Mesodermal cell (in vitro differentiated cells): ENCODE data around the gene TOLLIP.
"Not testable (repeated sequence)": the region's sequence is repeated elsewhere in the genome, so short reads cannot be mapped to it uniquely, and the experiment has no call there.

Experiments
- H3K27ac ChIP-seq: 2 replicates; pipeline ENCODE4 v1.7.0; 2013; ENCODE audit warnings: mild to moderate bottlenecking, low read depth, low read length, moderate library complexity; ENCODE audit not compliant: severe bottlenecking
- H3K36me3 ChIP-seq: 2 replicates; pipeline ENCODE4 v1.7.1; 2013; ENCODE audit warnings: mild to moderate bottlenecking, low read length, moderate library complexity; ENCODE audit not compliant: control insufficient read depth, insufficient read depth
- H3K4me1 ChIP-seq: one replicate; pipeline ENCODE4 v1.7.1; 2013; ENCODE audit warnings: mild to moderate bottlenecking, low read length; ENCODE audit not compliant: insufficient read depth, control insufficient read depth, poor library complexity, severe bottlenecking
- H3K4me3 ChIP-seq: 2 replicates; pipeline ENCODE4 v1.7.0; 2013; ENCODE audit warnings: low read length, control low read depth, mild to moderate bottlenecking; ENCODE audit not compliant: insufficient read depth, poor library complexity, severe bottlenecking; ENCODE audit errors: extremely low read depth
- H3K9me3 ChIP-seq: 2 replicates; pipeline ENCODE4 v1.7.1; 2013; ENCODE audit warnings: mild to moderate bottlenecking, low read length, moderate library complexity; ENCODE audit not compliant: control insufficient read depth
- WGBS, 2 experiments: methylation state at CpG; one replicate each; pipeline ENCODE4 v1.1.5; 2013; ENCODE audit warnings: missing lambda C conversion rate in 2 of 2; ENCODE audit not compliant: insufficient coverage in 2 of 2; 5-methylcytosine and 5-hydroxymethylcytosine counted together

TOLLIP gene

GRCh38 chr11:1271002-1271401 is 38.4 kb downstream of the TOLLIP start:
- peaks cover 14% of the 10 kb centered on the region for H3K36me3 ChIP-seq
- H3K9me3 ChIP-seq = no peaks in the 10 kb centered on the region
- H3K4me1 ChIP-seq = peaks cover 8% of the 10 kb centered on the region
- no peak overlapping the region for H3K4me3 ChIP-seq
- peak overlapping the region; percentile 18 for H3K27ac ChIP-seq
- WGBS, 2 experiments = 36 to 53% methylated on average over 11 to 12 of the region's 13 CpGs

GRCh38 chr11:1270476-1270875 is 39.0 kb downstream of the TOLLIP start:
- WGBS, 2 experiments = 93 to 98% methylated on average over 3 to 9 of the region's 10 CpGs
- Histone ChIP-seq H3K4me3 (no peak overlapping the region), H3K4me1 (peaks cover 8% of the 10 kb centered on the region), H3K27ac (no peak overlapping the region), H3K36me3 (peaks cover 14% of the 10 kb centered on the region), H3K9me3 (peaks cover 5% of the 10 kb centered on the region)

GRCh38 chr11:1269957-1270356 is 39.5 kb downstream of the TOLLIP start:
- no peak overlapping the region for H3K4me3 ChIP-seq
- H3K27ac ChIP-seq = no peak overlapping the region
- peaks cover 10% of the 10 kb centered on the region for H3K36me3 ChIP-seq
- 83 to 84% methylated on average over 2 to 5 of the region's 5 CpGs for WGBS, 2 experiments
- peaks cover 6% of the 10 kb centered on the region for H3K9me3 ChIP-seq
- peaks cover 8% of the 10 kb centered on the region for H3K4me1 ChIP-seq

- no peaks in the 10 kb centered on the region for H3K36me3 ChIP-seq
- H3K9me3 ChIP-seq = peaks cover 6% of the 10 kb centered on the region
- H3K27ac ChIP-seq = no peak overlapping the region
- 87 to 97% methylated on average over 7 to 9 of the region's 9 CpGs for WGBS, 2 experiments
- H3K4me3 ChIP-seq = no peak overlapping the region
- peaks cover 8% of the 10 kb centered on the region for H3K4me1 ChIP-seq
Measured at GRCh38 chr11:1267441-1268100, 41.9 kb downstream of the TOLLIP start.

- not testable (repeated sequence) for H3K4me3 ChIP-seq, H3K27ac ChIP-seq, H3K36me3 ChIP-seq, H3K9me3 ChIP-seq
- peaks cover 12% of the 10 kb centered on the region for H3K4me1 ChIP-seq
- WGBS, 2 experiments = 75 to 88% methylated on average over 1 to 2 of the region's 2 CpGs
Measured at GRCh38 chr11:1266976-1267375, 42.5 kb downstream of the TOLLIP start.

GRCh38 chr11:1265480-1265879 is 44.0 kb downstream of the TOLLIP start:
- H3K36me3 ChIP-seq, H3K4me3 ChIP-seq, H3K27ac ChIP-seq, H3K9me3 ChIP-seq, H3K4me1 ChIP-seq: not testable (repeated sequence)
- WGBS, 2 experiments = 90 to 93% methylated on average over 4 of the region's 4 CpGs

- not testable (repeated sequence) for H3K27ac ChIP-seq, H3K4me1 ChIP-seq, H3K9me3 ChIP-seq, H3K4me3 ChIP-seq, H3K36me3 ChIP-seq
- no CpG with 5 or more reads among the region's 3 CpGs for WGBS, 2 experiments
Measured at GRCh38 chr11:1264444-1264843, 45.0 kb downstream of the TOLLIP start.

- Histone ChIP-seq H3K4me1 (peaks cover 4% of the 10 kb centered on the region), H3K27ac (no peak overlapping the region), H3K36me3 (no peaks in the 10 kb centered on the region), H3K9me3 (peaks cover 6% of the 10 kb centered on the region), H3K4me3 (peak overlapping the region; percentile 3)
- WGBS, 2 experiments = 69 to 72% methylated on average over 3 to 7 of the region's 7 CpGs
Measured at GRCh38 chr11:1263010-1263409, 46.4 kb downstream of the TOLLIP start.

GRCh38 chr11:1262172-1263006 is 47.0 kb downstream of the TOLLIP start:
- Histone ChIP-seq H3K9me3 (peaks cover 6% of the 10 kb centered on the region), H3K36me3 (no peaks in the 10 kb centered on the region), H3K4me1 (peaks cover 4% of the 10 kb centered on the region), H3K27ac (no peak overlapping the region), H3K4me3 (peak overlapping the region; percentile 12)
- WGBS, 2 experiments = 34% methylated on average over 27 to 30 of the region's 31 CpGs

GRCh38 chr11:1261241-1262071 is 48.0 kb downstream of the TOLLIP start:
- WGBS, 2 experiments = 94% methylated on average over 35 to 39 of the region's 39 CpGs
- peaks cover 6% of the 10 kb centered on the region for H3K9me3 ChIP-seq
- H3K4me3 ChIP-seq = no peak overlapping the region
- no peak overlapping the region for H3K27ac ChIP-seq
- H3K36me3 ChIP-seq = no peaks in the 10 kb centered on the region
- H3K4me1 ChIP-seq = peaks cover 4% of the 10 kb centered on the region
